ENCODE data around the gene CYP4B1.

DNA sequence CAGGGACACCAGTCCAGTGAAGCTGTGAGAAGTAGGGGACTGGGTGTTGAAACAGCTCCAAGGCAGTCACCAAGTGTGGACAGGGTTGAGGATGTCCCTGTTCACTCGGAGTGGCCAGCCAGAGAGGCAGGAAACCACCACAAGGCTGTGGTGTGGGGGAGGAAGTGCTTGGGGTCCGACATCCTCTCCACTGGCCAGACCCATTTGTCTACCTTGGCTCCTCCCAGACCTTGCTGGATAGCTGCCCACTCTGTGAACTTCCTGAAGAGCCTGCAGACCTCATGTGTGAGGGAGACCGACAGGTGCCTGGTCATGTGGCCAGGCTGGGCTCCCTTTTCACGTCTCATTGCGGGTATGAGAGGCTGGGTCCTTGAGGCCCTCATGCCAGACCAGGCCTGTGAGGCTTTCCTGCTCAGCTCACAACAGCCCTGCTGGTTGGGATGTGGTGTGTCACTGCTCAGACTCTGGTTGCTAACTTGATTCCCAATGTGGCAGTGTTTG is 21.8 kb downstream of the CYP4B1 start:
- TF ChIP-seq, protein P1, sequence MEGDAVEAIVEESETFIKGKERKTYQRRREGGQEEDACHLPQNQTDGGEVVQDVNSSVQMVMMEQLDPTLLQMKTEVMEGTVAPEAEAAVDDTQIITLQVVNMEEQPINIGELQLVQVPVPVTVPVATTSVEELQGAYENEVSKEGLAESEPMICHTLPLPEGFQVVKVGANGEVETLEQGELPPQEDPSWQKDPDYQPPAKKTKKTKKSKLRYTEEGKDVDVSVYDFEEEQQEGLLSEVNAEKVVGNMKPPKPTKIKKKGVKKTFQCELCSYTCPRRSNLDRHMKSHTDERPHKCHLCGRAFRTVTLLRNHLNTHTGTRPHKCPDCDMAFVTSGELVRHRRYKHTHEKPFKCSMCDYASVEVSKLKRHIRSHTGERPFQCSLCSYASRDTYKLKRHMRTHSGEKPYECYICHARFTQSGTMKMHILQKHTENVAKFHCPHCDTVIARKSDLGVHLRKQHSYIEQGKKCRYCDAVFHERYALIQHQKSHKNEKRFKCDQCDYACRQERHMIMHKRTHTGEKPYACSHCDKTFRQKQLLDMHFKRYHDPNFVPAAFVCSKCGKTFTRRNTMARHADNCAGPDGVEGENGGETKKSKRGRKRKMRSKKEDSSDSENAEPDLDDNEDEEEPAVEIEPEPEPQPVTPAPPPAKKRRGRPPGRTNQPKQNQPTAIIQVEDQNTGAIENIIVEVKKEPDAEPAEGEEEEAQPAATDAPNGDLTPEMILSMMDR (IDR thresholded peaks at IDR 0.05; ENCODE audit: poor library complexity), result no peak
- no peak for TF ChIP-seq EZH2 (IDR thresholded peaks at IDR 0.05; ENCODE audit: borderline replicate concordance)

Measured in hepatocyte (in vitro differentiated cells).